Epidermal melanocyte (primary cell): ENCODE results near the gene KIAA0232.

Source experiments
- DNase-seq: peaks from one replicate; pipeline ENCODE4 v3.0.0; 2011; ENCODE audit warnings: low spot score; ENCODE audit not compliant: insufficient read length

KIAA0232 gene

DNA sequence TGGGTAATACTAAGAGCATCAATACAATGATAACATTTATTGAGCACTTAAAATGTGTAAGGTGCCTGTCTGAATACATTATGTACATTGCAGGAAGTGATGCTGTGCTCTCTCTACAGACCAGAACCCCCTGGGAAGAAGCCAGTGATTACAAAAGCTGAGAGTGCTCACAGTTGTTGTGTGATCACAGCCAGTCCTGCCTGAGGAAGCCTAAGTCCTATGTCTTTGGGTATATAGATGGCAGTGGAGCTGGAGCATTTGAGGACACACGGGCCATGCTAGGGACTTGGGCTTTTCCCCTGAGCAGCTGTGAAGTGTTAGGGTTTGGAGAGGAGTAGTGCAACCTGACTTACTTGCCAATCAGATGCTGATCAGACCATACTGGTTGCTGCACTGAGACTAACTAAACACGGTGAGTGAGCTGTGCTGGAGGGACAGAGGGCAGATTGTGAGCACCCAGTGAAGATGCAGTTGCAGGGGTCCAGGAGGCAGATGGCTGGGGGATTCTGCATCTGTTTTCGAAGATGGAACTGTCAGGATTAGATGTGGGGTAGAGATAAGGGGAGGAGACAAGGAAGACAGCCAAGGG, 66.3 kb downstream of the KIAA0232 start:
- DNase-seq = no peak

GRCh38 chr4:6849691-6850090, 67.2 kb downstream of the KIAA0232 start:
- DNase-seq = no peak

GRCh38 chr4:6851431-6851830, 68.9 kb downstream of the KIAA0232 start:
- DNase-seq = no peak

DNA sequence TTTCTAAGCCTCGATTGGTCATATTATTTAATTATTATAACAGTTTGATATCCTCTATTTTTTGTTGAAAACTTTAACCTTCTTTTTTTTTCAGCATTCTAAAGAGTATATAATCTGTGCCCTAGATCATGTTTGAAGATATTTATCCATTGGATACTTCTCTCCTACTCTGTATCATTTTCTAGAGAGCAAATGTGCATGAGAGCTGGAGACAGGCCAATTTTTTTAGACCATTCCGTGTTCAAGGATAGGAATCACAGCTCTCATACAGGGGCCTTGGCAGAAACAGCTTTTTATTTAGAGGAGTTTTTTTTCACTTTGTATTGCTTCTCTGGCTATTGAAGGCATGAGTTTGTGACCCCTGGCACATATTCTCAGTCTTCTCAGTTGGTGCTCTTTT, 69.4 kb downstream of the KIAA0232 start:
- DNase-seq = no peak

DNA sequence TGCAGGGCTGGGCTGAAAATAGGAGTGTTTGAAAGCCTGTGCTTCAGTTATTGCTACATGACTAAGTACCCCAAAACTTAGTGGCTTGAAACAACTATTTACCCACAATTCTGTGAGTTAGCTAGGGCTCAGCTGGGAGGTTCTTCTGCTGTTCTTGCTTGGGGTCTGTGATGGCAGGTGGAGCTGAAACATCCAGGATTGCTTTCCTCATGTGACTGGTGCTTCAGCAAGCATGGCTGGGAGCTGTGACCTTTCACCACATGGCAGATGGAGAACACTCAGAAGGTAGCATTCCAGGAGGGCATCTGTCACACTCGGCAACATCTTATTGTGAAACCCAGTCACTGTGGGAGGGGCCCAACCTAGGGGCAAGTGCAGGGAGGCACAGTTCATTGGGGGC, 70.1 kb downstream of the KIAA0232 start:
- no peak for DNase-seq

- DNase-seq = no peak
Measured at GRCh38 chr4:6854098-6854744, 71.7 kb downstream of the KIAA0232 start.

DNA sequence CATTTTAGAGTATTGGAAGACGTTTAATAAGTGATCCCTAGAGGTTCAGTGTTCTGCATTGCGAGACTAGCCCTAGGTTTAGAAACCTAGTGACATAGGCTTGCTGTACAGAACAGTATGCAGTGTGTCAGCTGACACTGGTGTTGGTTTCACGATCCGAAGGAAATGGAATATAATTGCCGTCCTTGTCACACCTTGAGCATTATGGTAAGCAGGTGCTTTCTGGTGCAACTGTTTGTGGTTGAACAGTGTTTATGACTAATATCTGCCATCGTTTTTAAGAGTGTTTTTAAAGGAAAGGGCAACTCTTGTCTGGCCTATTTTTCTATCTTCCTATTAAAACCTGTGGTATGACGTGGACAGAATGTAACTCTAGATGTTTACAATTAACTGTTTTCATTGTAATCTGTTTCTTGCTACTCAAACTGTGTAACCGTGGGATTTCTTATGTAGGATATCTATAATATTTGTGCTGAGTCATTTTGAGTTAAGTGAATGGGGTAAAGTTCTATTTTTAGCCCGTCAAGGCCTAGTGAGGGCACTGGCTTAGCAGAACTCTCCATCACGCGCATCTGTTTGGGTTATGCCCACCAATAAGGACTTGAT, 73.3 kb downstream of the KIAA0232 start:
- no peak for DNase-seq

DNA sequence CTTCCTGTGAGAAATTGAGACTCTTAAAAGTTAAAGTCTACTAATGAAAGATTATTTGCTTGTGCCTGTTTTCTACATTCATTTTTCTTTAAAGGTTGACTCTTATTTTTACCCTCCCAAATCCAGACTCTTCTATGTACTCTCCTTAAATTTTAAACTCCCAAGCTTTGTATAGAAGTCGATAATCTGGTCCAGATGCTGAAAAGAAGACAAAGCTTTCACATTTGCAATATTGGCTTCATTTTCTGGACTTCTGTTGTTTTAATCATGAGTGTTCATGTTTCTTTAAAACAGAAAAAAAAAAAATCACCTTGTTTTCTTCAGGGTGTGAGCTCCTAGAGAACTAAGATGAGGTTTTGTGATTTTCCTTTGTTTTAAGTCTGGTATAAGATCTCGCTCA, 73.9 kb downstream of the KIAA0232 start:
- DNase-seq = no peak

GRCh38 chr4:6857009-6857882, 74.7 kb downstream of the KIAA0232 start:
- no peak for DNase-seq

DNA sequence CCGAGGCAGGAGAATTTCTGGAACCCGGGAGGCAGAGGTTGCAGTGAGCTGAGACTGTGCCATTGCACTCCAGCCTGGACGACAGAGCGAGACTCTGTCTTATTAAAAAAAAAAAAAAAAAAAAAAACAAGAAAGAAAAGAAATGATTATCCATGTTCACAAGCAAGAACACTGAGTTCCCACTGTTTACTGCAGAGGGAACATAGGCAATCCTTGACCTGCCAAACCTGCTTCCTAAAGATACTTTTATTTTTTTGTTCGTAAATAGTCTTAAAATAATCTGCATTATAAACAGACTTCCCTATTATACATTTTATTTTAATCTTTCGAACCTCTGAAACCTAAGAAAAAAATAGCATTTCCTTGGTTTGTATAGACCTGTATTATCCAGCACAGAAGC, 76.5 kb downstream of the KIAA0232 start:
- DNase-seq = no peak

GRCh38 chr4:6859543-6859942, 77.0 kb downstream of the KIAA0232 start:
- no peak for DNase-seq

GRCh38 chr4:6868386-6868785, 85.9 kb downstream of the KIAA0232 start:
- no peak for DNase-seq

DNA sequence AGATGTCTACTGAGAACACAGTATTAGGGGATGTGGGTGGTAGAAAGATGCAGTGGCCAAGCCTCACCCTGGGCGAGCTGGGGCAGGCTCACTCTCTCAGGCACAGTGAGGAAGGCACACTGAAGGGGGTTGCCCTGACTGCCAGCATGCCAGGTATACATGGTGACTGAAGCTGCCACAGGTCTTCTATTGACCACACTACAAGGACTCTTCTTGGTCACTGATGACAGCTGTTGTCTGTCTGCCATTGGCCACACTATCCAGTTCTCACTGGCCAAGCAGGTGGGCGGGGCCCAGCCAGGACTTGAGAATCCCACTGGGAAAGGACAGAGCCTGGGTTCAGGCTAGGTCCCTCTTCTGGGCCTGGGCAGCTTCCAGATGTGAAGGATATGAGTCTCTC, 87.4 kb downstream of the KIAA0232 start:
- no peak for DNase-seq

DNA sequence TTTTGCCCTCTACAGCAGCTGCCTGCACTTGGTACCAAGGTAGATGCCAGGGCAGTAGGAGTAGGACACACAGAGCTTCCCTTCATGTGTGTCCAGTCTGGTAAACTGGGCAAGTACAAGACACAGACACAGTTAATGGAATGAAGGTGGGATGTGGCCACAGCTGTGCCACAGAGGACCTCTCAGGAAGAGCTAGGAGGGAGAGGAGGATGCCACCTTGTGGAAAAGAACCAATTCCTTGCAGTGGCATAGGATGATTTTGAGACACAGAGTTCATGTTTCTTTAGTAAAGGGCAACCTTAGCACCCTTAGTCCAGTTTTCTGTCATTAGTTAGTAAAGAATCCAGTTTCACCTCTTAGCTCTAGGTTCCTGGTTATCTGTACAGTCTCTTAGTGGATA, 90.8 kb downstream of the KIAA0232 start:
- no peak for DNase-seq

GRCh38 chr4:6873792-6874461, 91.4 kb downstream of the KIAA0232 start:
- no peak for DNase-seq

- no peak for DNase-seq
Measured at GRCh38 chr4:6874981-6875380, 92.5 kb downstream of the KIAA0232 start.

DNA sequence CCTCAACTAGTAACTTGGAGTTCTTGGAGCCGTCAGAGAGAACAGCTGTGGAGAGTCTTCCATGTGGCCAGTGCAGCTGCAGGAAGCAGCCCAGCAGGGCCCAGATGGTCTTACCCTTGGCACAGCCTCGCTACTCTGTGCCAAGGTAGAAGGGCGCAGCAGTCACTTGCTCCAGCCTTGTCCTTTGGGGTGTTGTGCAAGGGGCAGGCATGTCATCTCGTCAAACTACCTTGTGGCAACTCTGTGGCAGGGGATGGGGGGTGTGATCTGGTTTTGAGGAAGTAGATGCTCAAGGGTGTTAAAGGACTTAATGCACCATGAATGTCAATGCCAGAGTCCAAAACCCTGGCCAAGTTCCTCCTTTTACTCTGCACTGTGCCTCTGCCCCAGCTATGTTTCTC, 92.9 kb downstream of the KIAA0232 start:
- no peak for DNase-seq

GRCh38 chr4:6876440-6876839, 93.9 kb downstream of the KIAA0232 start:
- DNase-seq = no peak

DNA sequence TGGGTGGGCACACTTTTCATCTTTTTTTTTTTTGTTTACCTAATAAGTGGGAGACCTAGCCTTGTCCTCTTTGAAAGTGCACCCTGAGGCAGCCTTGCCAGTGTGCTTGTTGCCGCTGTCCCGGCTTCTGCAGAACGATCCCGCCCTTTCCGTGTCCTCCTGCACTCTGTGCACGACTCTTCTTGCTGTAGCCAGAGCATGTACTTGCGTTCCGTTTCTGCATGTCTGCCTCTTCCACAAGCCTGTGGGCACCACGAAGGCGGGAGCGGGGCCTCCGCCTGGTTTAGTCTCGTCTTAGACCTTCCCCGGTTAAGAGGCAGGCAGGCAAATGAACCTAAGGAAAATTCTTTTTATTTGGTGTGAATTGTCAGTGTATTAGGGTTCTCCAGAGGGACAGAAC, 94.5 kb downstream of the KIAA0232 start:
- no peak for DNase-seq

DNA sequence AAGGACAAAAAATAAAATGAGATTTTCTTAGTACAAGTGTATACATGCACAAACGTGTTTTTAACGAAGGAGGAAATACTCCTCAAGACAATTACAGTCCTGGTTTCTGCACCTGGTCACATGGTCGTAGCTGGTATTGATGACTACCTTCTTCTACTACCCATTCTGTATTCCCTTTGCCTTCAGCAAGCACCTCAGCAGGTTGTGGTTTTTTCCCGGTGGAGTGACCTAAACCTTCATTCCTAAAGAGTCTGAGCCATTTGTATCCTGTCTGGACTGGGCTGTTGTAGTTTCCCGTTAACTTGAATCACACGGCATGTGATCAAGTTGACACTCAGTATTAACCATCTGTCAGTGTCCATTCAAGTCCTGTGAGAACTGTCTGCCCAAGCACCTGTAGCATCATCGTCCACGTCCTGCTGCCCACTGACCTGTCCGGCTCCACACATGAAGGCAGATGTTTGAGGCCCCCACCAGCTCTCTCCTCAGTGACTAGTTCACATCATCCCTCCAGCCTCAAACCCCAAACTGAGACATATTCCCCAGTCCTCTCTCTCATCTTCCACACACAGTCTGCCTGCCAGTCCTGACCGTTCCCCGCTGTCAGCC, 96.0 kb downstream of the KIAA0232 start:
- no peak for DNase-seq

DNA sequence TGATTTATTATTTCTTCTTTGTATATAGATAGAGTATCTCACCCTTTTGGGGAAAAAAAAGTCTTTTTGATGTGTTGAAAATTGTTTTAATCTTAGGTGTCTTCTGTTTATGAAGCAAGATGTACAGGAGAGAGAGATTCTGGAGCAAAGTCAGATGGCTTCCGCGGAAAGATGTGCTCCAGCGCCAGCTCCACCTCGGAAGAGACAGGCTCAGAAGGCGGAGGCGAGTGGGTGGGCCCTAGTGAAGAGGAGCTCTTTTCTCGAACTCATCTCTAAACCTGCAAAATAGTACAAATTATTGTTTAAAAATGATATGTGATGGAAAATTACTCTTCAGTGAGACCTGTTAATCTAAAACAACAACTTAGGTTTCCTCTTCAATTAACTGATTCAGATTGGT, 98.2 kb downstream of the KIAA0232 start:
- no peak for DNase-seq
